Skeletal muscle tissue (tissue), 4 donors: ENCODE results near the gene SLC39A10. TPM values are rescaled to one million over a fixed set of nuclear protein-coding genes. Genes with fewer than 3 reads are reported as not detected.

Experiments
- H3K27ac ChIP-seq: one replicate; pipeline ENCODE4 v1.7.0; 2013; ENCODE audit warnings: mild to moderate bottlenecking, low read depth, low read length, inconsistent platforms
- H3K27me3 ChIP-seq, 3 donors: one replicate each; pipeline ENCODE4 v1.7.0; 2013; ENCODE audit warnings: low read length in 3 of 3; ENCODE audit not compliant: control insufficient read depth in 3 of 3, insufficient read depth in 3 of 3
- H3K36me3 ChIP-seq, 3 donors: one replicate each; pipeline ENCODE4 v1.7.0; 2013; ENCODE audit warnings: low read length in 3 of 3; ENCODE audit not compliant: control insufficient read depth in 3 of 3, insufficient read depth in 3 of 3
- H3K4me1 ChIP-seq, 3 donors: one replicate each; pipeline ENCODE4 v1.7.0; 2013; ENCODE audit warnings: low read length in 3 of 3, mild to moderate bottlenecking in 3 of 3; ENCODE audit not compliant: control insufficient read depth in 3 of 3, insufficient read depth in 3 of 3
- H3K4me3 ChIP-seq, 3 donors: one replicate each; pipeline ENCODE4 v1.7.0; 2013; ENCODE audit warnings: low read length in 3 of 3
- H3K9ac ChIP-seq, 3 donors: one replicate each; pipeline ENCODE4 v1.7.0; 2013; ENCODE audit warnings: low read length in 3 of 3, mild to moderate bottlenecking in 3 of 3, moderate library complexity in 2 of 3, low read depth in 1 of 3
- H3K9me3 ChIP-seq, 3 donors: one replicate each; pipeline ENCODE4 v1.7.0; 2013; ENCODE audit warnings: low read length in 3 of 3; ENCODE audit not compliant: control insufficient read depth in 3 of 3
- total RNA-seq: library from RNA; depleted of rRNA; stranded (reverse); fragments of >200 nt; gene quantifications from one replicate; pipeline ENCODE4 v1.2.3, GENCODE V29; 2014
- donor health status: Osteomylitis.

The SLC39A10 gene
- total RNA-seq, 1 donor from 2014 or later = 21.9 TPM

GRCh38 chr2:195706161-195706900 is 49.3 kb downstream of the SLC39A10 start:
- no peaks in the 10 kb centered on the region for H3K27me3 ChIP-seq
- peaks cover 0 to 3% (median 0%) of the 10 kb centered on the region in 3 donors for H3K36me3 ChIP-seq
- H3K4me3 ChIP-seq = no peak overlapping the region
- no peaks in the 10 kb centered on the region for H3K4me1 ChIP-seq
- H3K27ac ChIP-seq = no peak overlapping the region
- no peaks in the 10 kb centered on the region for H3K9me3 ChIP-seq
- H3K9ac ChIP-seq = no peak overlapping the region

- Histone ChIP-seq H3K4me3 (no peak overlapping the region), H3K9me3 (no peaks in the 10 kb centered on the region), H3K9ac (no peak overlapping the region), H3K27me3 (no peaks in the 10 kb centered on the region), H3K27ac (no peak overlapping the region), H3K36me3 (peaks cover 0 to 3% (median 0%) of the 10 kb centered on the region in 3 donors), H3K4me1 (no peaks in the 10 kb centered on the region)
Observed at GRCh38 chr2:195709901-195710806, 53.1 kb downstream of the SLC39A10 start.

- Histone ChIP-seq H3K27ac (no peak overlapping the region), H3K36me3 (peaks cover 0 to 4% (median 0%) of the 10 kb centered on the region in 3 donors), H3K4me1 (no peaks in the 10 kb centered on the region), H3K9ac (no peak overlapping the region), H3K9me3 (no peaks in the 10 kb centered on the region), H3K4me3 (no peak overlapping the region), H3K27me3 (no peaks in the 10 kb centered on the region)
Observed at GRCh38 chr2:195711478-195711877, 54.5 kb downstream of the SLC39A10 start.

- no peak overlapping the region for H3K4me3 ChIP-seq
- H3K9me3 ChIP-seq = no peaks in the 10 kb centered on the region
- H3K4me1 ChIP-seq = no peaks in the 10 kb centered on the region
- H3K27ac ChIP-seq = no peak overlapping the region
- no peak overlapping the region for H3K9ac ChIP-seq
- peaks cover 6 to 11% (median 6%) of the 10 kb centered on the region in 3 donors for H3K36me3 ChIP-seq
- H3K27me3 ChIP-seq = no peaks in the 10 kb centered on the region
Observed at GRCh38 chr2:195716466-195716865, 59.4 kb downstream of the SLC39A10 start.

- no peak overlapping the region for H3K27ac ChIP-seq
- no peaks in the 10 kb centered on the region for H3K4me1 ChIP-seq
- H3K36me3 ChIP-seq = peaks cover 6 to 11% (median 6%) of the 10 kb centered on the region in 3 donors
- no peaks in the 10 kb centered on the region for H3K9me3 ChIP-seq
- H3K27me3 ChIP-seq = no peaks in the 10 kb centered on the region
- no peak overlapping the region for H3K9ac ChIP-seq
- H3K4me3 ChIP-seq = no peak overlapping the region
Observed at GRCh38 chr2:195721042-195721441, 64.0 kb downstream of the SLC39A10 start.

- Histone ChIP-seq H3K4me1 (no peaks in the 10 kb centered on the region), H3K27ac (no peak overlapping the region), H3K36me3 (peaks cover 0 to 9% (median 3%) of the 10 kb centered on the region in 3 donors), H3K9ac (no peak overlapping the region), H3K4me3 (no peak overlapping the region), H3K27me3 (no peaks in the 10 kb centered on the region), H3K9me3 (no peaks in the 10 kb centered on the region)
Observed at GRCh38 chr2:195722075-195722474, 65.0 kb downstream of the SLC39A10 start.

- Histone ChIP-seq H3K27ac (no peak overlapping the region), H3K4me3 (no peak overlapping the region), H3K4me1 (no peaks in the 10 kb centered on the region), H3K9ac (no peak overlapping the region), H3K27me3 (no peaks in the 10 kb centered on the region), H3K36me3 (peaks cover 0 to 16% (median 13%) of the 10 kb centered on the region in 3 donors), H3K9me3 (no peaks in the 10 kb centered on the region)
Observed at GRCh38 chr2:195727106-195727505, 70.1 kb downstream of the SLC39A10 start.

- Histone ChIP-seq H3K4me1 (no peaks in the 10 kb centered on the region), H3K4me3 (no peak overlapping the region), H3K27ac (no peak overlapping the region), H3K9me3 (no peaks in the 10 kb centered on the region), H3K9ac (no peak overlapping the region), H3K27me3 (no peaks in the 10 kb centered on the region), H3K36me3 (peaks cover 0 to 19% (median 16%) of the 10 kb centered on the region in 3 donors)
Observed at GRCh38 chr2:195730912-195731311, 73.9 kb downstream of the SLC39A10 start.

- Histone ChIP-seq H3K4me1 (no peaks in the 10 kb centered on the region), H3K9me3 (no peaks in the 10 kb centered on the region), H3K4me3 (no peak overlapping the region), H3K27ac (no peak overlapping the region), H3K36me3 (peaks cover 0 to 19% (median 16%) of the 10 kb centered on the region in 3 donors), H3K27me3 (no peaks in the 10 kb centered on the region), H3K9ac (no peak overlapping the region)
Observed at GRCh38 chr2:195732574-195732973, 75.5 kb downstream of the SLC39A10 start.

- no peaks in the 10 kb centered on the region for H3K4me1 ChIP-seq
- no peak overlapping the region for H3K27ac ChIP-seq
- no peaks in the 10 kb centered on the region for H3K27me3 ChIP-seq
- H3K9ac ChIP-seq = no peak overlapping the region
- peaks cover 0 to 19% (median 13%) of the 10 kb centered on the region in 3 donors for H3K36me3 ChIP-seq
- H3K9me3 ChIP-seq = no peaks in the 10 kb centered on the region
- no peak overlapping the region for H3K4me3 ChIP-seq
Observed at GRCh38 chr2:195733831-195734230, 76.8 kb downstream of the SLC39A10 start.
